OCI-LY1 (cell line): ENCODE measurements around the gene ALG2.

ENCODE experiments used
- H2AFZ ChIP-seq: fragments of 200-600 bp; sonication (generic), shearing (Covaris generic); 2 replicates; pipeline ENCODE4 v1.6.0; 2014; ENCODE audit warnings: antibody characterized with exemption, mild to moderate bottlenecking, low read length
- H3F3A ChIP-seq: fragments of 200-600 bp; sonication (generic), shearing (Covaris generic); 2 replicates; pipeline ENCODE4 v1.6.0; 2014; ENCODE audit warnings: mild to moderate bottlenecking, antibody characterized with exemption, low read length, moderate library complexity; ENCODE audit not compliant: insufficient read depth
- H3K27ac ChIP-seq: fragments of 200-600 bp; sonication (generic); 2 replicates; pipeline ENCODE4 v1.5.1; 2014; ENCODE audit warnings: low read length, mixed run types, mild to moderate bottlenecking, low read depth; ENCODE audit not compliant: poor library complexity, severe bottlenecking
- H3K27me3 ChIP-seq: fragments of 200-600 bp; sonication (generic); 2 replicates; pipeline ENCODE4 v1.6.0; 2014; ENCODE audit warnings: antibody characterized with exemption, mild to moderate bottlenecking, low read length, moderate library complexity; ENCODE audit not compliant: insufficient read depth
- H3K36me3 ChIP-seq: fragments of 200-600 bp; sonication (generic); 2 replicates; pipeline ENCODE4 v1.6.1; 2014; ENCODE audit warnings: mild to moderate bottlenecking, antibody characterized with exemption, low read length, moderate library complexity, mixed read lengths; ENCODE audit not compliant: insufficient read depth
- H3K4me1 ChIP-seq: fragments of 200-600 bp; sonication (generic); 2 replicates; pipeline ENCODE4 v1.5.1; 2014; ENCODE audit warnings: mild to moderate bottlenecking, low read length, moderate library complexity; ENCODE audit not compliant: insufficient read depth, severe bottlenecking
- H3K4me2 ChIP-seq: fragments of 200-600 bp; sonication (generic), shearing (Covaris generic); 2 replicates; pipeline ENCODE4 v1.6.1; 2014; ENCODE audit warnings: low read length
- H3K4me3 ChIP-seq: fragments of 200-600 bp; sonication (generic); 2 replicates; pipeline ENCODE4 v1.5.1; 2014; ENCODE audit warnings: low read length, low read depth, mild to moderate bottlenecking, mixed read lengths; ENCODE audit not compliant: poor library complexity, severe bottlenecking
- H3K79me2 ChIP-seq: fragments of 200-600 bp; shearing (Covaris generic); 2 replicates; pipeline ENCODE4 v1.6.1; 2016; ENCODE audit warnings: mixed run types, low read length, mixed read lengths; ENCODE audit not compliant: insufficient read depth
- H3K9ac ChIP-seq: fragments of 200-600 bp; sonication (generic), shearing (Covaris generic); 2 replicates; pipeline ENCODE4 v1.6.1; 2014; ENCODE audit warnings: mild to moderate bottlenecking, low read length, mixed read lengths
- H3K9me2 ChIP-seq: fragments of 200-600 bp; sonication (generic), shearing (Covaris generic); 2 replicates; pipeline ENCODE4 v1.6.1; 2014; ENCODE audit warnings: low read depth, mild to moderate bottlenecking, low read length, mixed read lengths
- H3K9me3 ChIP-seq: fragments of 200-600 bp; shearing (Covaris generic); 2 replicates; pipeline ENCODE4 v1.6.1; 2014; ENCODE audit warnings: low read length, mixed read lengths
- H4K20me1 ChIP-seq: fragments of 200-600 bp; sonication (generic), shearing (Covaris generic); 2 replicates; pipeline ENCODE4 v1.6.0; 2016; ENCODE audit warnings: mild to moderate bottlenecking, low read length; ENCODE audit not compliant: insufficient read depth
- EZH2 ChIP-seq: fragments of 200-600 bp; sonication (generic), shearing (Covaris generic); IDR thresholded peaks from 2 replicates; pipeline ENCODE4 v1.8.0; 2017; ENCODE audit warnings: borderline replicate concordance, mixed run types, mild to moderate bottlenecking, antibody characterized with exemption, low read length, moderate library complexity, mixed read lengths
- TF ChIP-seq, protein P1 (sequence below): fragments of 200-600 bp; sonication (generic), shearing (Covaris generic); IDR thresholded peaks from 2 replicates; pipeline ENCODE4 v1.5.1; 2017; ENCODE audit warnings: mild to moderate bottlenecking, antibody characterized with exemption, low read length, moderate library complexity, mixed read lengths

Gene ALG2

DNA sequence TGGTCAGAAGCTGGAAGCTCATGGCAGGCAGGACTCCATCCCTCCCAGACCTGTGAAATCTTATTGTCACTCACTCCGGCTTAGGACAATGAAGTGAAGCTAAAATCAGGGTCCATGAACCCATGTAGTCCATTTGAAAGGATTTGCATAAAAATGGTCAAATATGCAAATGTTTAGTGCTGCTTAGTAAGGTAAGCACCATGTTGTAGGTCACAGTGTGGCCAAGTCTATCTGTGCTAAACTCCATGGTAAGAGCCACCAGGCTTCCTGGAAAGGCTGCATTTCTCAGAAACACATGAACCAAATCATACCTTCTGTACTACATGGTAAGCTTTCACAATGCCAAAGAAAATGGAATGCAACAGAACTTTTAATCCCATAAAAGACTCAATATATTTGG, 5.7 kb downstream of the ALG2 start:
- H4K20me1 ChIP-seq: no peaks in the 10 kb centered on the region
- H3K36me3 ChIP-seq: peaks cover 49% of the 10 kb centered on the region
- H3F3A ChIP-seq: no peaks in the 10 kb centered on the region
- no peak overlapping the region for H3K27ac ChIP-seq
- H3K27me3 ChIP-seq: no peaks in the 10 kb centered on the region
- no peak overlapping the region for H3K9ac ChIP-seq
- peaks cover 20% of the 10 kb centered on the region for H3K4me1 ChIP-seq
- H3K9me3 ChIP-seq: no peaks in the 10 kb centered on the region
- H3K4me3 ChIP-seq: no peak overlapping the region
- H2AFZ ChIP-seq: no peak overlapping the region
- H3K9me2 ChIP-seq: no peaks in the 10 kb centered on the region
- TF ChIP-seq, protein P1, sequence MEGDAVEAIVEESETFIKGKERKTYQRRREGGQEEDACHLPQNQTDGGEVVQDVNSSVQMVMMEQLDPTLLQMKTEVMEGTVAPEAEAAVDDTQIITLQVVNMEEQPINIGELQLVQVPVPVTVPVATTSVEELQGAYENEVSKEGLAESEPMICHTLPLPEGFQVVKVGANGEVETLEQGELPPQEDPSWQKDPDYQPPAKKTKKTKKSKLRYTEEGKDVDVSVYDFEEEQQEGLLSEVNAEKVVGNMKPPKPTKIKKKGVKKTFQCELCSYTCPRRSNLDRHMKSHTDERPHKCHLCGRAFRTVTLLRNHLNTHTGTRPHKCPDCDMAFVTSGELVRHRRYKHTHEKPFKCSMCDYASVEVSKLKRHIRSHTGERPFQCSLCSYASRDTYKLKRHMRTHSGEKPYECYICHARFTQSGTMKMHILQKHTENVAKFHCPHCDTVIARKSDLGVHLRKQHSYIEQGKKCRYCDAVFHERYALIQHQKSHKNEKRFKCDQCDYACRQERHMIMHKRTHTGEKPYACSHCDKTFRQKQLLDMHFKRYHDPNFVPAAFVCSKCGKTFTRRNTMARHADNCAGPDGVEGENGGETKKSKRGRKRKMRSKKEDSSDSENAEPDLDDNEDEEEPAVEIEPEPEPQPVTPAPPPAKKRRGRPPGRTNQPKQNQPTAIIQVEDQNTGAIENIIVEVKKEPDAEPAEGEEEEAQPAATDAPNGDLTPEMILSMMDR: no peak
- no peak for TF ChIP-seq EZH2
- no peak overlapping the region for H3K4me2 ChIP-seq
- H3K79me2 ChIP-seq: peaks cover 30% of the 10 kb centered on the region

DNA sequence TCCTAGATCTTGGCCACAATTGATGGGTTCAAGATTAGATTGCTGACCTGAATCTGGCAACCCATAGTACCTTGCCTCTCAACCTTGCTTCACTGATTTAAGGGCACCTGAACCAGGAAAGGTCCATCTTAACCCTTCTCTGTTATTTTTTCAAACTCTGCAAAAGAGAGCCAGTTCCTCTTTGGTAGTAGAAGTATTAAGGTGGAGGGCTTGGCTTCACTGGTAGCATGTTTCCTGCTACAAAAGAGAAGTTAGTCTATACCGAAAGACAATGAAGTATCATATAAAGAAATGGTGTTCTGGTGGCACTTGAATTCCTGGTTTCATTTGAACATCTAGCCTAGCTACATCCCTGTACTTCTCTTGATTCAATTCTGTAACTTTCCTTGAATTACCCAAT, 8.5 kb downstream of the ALG2 start:
- Histone ChIP-seq H3K79me2 (peaks cover 6% of the 10 kb centered on the region; the same call in 1 of the 2 replicates), H3K36me3 (peaks cover 32% of the 10 kb centered on the region), H3K4me3 (no peak overlapping the region), H3K9me3 (no peaks in the 10 kb centered on the region), H3K4me2 (no peak overlapping the region), H3K27me3 (no peaks in the 10 kb centered on the region), H3K9ac (no peak overlapping the region), H4K20me1 (no peaks in the 10 kb centered on the region), H3K27ac (no peak overlapping the region), H3F3A (no peaks in the 10 kb centered on the region), H3K9me2 (no peaks in the 10 kb centered on the region), H2AFZ (no peak overlapping the region), H3K4me1 (no peaks in the 10 kb centered on the region)
- no peak for TF ChIP-seq EZH2
- TF ChIP-seq, protein P1: no peak

DNA sequence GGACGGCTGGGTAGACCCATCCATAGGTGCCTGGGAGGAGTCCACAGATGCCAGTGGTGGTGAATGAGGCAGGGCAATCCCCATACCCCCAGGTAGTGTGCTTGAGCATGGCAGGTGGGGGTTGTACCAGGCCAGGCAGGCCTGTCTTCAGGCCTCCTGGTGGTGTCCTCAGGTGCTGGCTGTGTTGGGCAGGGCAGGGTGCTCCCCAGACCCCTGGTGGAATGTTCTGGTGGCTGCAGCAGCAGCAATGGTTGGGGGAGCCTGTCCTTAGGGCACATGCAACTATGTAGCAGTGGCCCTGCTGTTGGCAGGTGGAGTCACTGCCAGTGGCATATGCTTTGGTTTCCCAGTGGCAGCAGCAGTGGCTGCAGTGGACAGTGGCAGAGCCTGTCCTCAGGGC, 10.0 kb downstream of the ALG2 start:
- Histone ChIP-seq H3K27ac (no peak overlapping the region), H3K4me2 (no peak overlapping the region)
- TF ChIP-seq, protein P1: no peak
- TF ChIP-seq EZH2: no peak

More for the DNA sequence above, 10.0 kb downstream of the ALG2 start:
- Histone ChIP-seq H3K36me3 (peaks cover 18% of the 10 kb centered on the region), H3K9me2 (no peaks in the 10 kb centered on the region), H3K79me2 (no peaks in the 10 kb centered on the region), H4K20me1 (no peaks in the 10 kb centered on the region), H3K27me3 (no peaks in the 10 kb centered on the region), H3K4me1 (no peaks in the 10 kb centered on the region), H3F3A (no peaks in the 10 kb centered on the region), H3K9ac (no peak overlapping the region), H2AFZ (no peak overlapping the region), H3K4me3 (no peak overlapping the region), H3K9me3 (no peaks in the 10 kb centered on the region)
